Tongue (tissue), 2 donors: ENCODE data around the gene CRACR2A. TPM values are rescaled to one million over a fixed set of nuclear protein-coding genes. Genes with fewer than 3 reads are reported as not detected.

ENCODE experiments used
- DNase-seq: peaks from one replicate; pipeline ENCODE4 v3.0.0-alpha.2; 2015
- total RNA-seq: library from RNA; depleted of rRNA; stranded (reverse); fragments of >200 nt; gene quantifications from one replicate; pipeline ENCODE4 v1.2.3, GENCODE V29; 2014

Gene CRACR2A, protein sequence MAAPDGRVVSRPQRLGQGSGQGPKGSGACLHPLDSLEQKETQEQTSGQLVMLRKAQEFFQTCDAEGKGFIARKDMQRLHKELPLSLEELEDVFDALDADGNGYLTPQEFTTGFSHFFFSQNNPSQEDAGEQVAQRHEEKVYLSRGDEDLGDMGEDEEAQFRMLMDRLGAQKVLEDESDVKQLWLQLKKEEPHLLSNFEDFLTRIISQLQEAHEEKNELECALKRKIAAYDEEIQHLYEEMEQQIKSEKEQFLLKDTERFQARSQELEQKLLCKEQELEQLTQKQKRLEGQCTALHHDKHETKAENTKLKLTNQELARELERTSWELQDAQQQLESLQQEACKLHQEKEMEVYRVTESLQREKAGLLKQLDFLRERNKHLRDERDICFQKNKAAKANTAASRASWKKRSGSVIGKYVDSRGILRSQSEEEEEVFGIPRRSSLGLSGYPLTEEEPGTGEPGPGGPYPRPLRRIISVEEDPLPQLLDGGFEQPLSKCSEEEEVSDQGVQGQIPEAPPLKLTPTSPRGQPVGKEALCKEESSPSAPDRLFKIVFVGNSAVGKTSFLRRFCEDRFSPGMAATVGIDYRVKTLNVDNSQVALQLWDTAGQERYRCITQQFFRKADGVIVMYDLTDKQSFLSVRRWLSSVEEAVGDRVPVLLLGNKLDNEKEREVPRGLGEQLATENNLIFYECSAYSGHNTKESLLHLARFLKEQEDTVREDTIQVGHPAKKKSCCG
- 5.1 TPM for total RNA-seq

GRCh38 chr12:3752741-3753486 lies at the start of gene CRACR2A:
Gene CRACR2A (minus strand): TSS chr12:3753109. CDS start chr12:3696999, 56,110 bp downstream.
- peak; percentile 69 for DNase-seq

GRCh38 chr12:3797531-3798048 lies 44.7 kb upstream of the CRACR2A start:
- DNase-seq: no peak

- DNase-seq: peak; percentile 21
Observed at GRCh38 chr12:3795492-3796133, 42.7 kb upstream of the CRACR2A start.

DNA sequence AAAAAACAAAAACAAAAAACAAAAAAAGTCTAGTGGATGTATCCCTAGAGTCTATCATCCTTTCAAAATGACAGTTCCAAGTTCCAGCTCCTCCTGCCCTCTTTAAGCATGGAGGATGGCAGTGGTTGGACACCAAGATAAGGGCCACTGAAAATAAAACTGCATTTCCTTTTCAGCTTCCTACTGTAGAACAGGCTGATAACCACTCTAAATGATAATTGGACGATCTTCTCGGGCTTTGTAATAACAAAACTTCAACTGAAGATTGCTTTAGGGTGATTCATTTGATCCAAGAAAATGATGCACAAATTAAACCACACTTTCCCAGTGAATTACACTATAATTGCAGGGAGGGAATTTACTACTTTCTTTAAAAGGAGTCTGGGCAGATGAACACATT lies 42.2 kb upstream of the CRACR2A start:
- DNase-seq: no peak

GRCh38 chr12:3792623-3793288 lies 39.8 kb upstream of the CRACR2A start:
- no peak for DNase-seq

DNA sequence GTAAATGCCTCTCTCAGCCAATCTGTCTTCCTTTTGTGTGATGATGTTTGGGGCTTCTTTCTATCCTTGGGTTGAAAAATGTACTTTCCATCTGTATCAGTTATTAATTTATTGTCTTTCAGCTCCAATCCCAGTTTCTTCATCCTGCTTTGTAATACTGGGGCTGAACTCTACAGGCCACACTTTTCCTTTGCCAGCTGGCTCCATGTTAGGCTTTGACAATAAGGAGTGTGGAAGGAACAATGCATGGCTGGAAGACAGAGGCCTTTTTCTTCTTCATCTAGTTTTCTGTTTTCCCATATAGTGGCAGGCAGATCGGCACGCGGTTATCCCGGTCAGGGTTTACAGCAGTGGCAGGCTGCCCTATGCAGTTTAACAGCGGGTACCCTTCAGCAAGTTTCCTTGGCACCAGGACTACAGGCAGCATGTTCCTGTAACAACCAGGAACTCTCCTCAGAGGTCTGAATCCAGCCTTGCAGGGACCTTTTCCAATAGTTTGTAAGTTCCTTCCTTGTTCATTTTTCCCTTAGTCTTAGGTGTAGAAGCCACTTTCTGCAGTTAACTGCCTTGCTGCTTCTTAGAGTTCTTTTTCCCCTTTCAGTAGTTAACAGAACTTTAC lies 38.5 kb upstream of the CRACR2A start:
- no peak for DNase-seq

DNA sequence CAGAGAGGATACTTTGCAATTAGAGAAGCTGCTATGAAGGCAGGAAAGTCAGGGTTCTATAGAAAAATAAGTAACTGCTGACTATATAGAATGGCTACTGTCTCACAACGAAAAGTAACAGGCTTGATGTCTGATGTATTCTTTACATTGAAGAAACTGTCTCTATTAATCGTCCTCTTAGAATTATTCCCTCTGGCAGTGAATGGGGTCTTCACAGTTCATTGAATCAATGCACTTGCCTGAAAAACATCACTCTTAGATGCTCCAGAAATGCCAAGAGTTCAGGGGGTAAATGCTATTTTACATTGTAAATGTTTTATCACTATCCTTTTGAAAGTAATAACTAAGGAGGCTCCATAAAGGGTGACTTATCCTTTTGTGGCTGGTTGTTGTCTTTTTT lies 37.7 kb upstream of the CRACR2A start:
- no peak for DNase-seq

GRCh38 chr12:3789838-3790237 lies 36.9 kb upstream of the CRACR2A start:
- no peak for DNase-seq

DNA sequence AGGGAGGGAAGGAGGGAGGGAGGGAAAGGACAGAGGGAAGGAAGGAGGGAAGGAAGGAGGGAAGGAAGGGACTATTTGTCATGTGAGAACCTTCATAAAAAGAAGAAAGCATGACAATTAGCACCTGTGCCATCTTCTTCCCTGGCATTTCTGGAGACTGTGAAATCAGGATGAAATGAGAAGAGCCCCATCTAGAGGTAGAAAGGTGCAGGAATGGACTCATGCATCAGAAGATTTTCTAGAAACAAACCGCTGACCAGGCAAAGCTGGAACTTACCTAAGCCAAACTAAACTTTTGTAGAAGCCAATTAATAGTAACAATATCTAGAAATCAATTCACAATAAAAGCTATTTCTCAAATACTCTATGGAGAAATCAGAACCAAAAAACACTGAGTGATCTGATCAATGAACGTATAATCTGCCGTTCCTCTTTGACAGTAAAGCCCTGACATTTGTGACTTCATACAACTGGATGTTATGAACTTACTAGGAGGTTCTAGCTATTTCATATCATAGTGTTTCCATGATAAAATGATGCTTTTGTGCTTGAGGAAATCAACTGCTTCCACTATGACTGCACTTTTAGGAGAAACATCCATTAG lies 24.4 kb upstream of the CRACR2A start:
- DNase-seq: peak; percentile 53

GRCh38 chr12:3775385-3776035 lies 22.6 kb upstream of the CRACR2A start:
- no peak for DNase-seq

- no peak for DNase-seq
Observed at GRCh38 chr12:3772380-3772779, 19.5 kb upstream of the CRACR2A start.

- no peak for DNase-seq
Observed at GRCh38 chr12:3771853-3772252, 18.9 kb upstream of the CRACR2A start.

DNA sequence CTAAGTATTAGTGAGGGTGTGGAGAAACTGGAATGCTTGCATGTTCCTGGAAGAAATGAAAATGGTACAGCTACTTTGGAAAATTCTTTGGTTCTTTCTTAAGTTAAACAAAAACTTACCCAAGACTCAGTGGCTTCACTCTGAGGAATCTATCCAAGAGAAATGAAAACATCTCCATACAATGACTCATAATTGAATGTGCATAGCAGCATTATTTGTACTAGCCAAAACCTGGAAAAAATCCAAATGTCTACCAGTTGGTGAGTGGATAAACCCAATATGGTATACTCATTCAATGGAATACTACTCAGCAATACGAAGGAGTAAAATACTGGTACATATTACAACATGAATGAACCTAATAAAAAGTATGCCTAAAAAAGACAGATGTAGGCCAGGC lies 18.0 kb upstream of the CRACR2A start:
- no peak for DNase-seq

- no peak for DNase-seq
Observed at GRCh38 chr12:3768911-3769447, 16.1 kb upstream of the CRACR2A start.

DNA sequence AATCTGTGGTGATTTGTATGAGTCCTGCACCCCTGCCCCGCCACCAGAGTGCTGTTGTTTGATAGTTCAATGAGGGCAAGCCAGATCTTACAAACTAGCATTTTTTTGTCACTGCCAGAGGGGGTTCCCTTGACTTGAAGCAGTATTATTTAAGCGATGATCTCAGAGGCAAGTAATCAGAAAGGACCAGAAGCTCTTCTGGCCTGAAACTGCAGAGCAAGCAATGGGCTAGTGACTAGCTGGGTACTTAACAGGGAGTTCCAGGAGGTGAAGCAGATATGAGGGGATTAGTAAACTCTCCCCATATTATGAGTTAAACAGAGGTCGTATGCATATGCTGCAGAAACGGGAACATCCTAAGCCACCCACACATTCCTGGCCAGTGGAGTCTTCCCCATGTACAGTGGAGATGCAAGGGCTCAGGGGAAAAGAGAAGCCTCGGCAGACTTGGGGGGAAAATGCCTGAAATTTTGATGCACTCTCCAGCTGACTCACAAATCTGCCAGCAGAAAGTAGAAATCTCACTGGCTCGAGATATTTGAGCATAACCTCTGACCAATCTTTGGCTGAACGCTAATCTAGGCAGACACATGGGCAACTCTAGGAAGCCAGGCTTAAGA lies 8.3 kb upstream of the CRACR2A start:
- DNase-seq: no peak

DNA sequence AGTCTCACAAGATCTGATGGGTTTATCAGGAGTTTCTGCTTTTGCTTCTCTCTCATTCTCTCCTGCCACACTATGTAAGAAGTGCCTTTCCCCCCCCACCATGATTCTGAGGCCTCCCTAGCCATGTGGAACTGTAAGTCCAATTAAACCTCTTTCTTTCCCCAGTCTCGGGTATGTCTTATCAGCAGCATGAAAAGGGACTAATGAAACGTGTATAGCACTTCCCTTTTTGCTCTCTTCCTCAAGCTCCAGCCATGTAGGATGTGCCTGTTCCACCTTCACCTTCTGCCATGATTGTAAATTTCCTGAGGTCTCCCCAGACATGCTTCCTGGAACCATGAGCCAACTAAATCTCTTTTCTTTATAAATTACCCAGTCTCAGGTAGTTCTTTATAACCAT lies 7.0 kb upstream of the CRACR2A start:
- no peak for DNase-seq

DNA sequence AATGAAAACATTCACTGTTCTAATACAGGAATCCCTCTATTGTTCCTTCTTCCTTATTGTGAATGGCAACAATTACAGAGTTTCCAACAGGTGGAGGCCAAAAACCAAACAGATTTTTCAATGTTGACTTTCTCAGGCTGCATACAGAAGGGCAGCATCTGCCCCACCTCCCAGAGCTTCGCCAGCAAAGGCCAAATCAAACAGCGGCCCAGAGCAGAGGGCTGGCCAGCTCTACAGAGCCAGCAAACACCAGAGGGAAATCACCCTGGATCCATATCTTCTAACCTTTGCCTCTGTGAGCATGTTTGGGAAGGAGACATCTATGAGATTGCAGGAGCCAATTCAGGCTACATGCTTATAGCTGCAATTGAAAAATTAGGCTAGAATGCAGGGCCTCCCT lies 4.4 kb upstream of the CRACR2A start:
- DNase-seq: no peak

- peak; percentile 30 for DNase-seq
Observed at GRCh38 chr12:3755898-3756297, 3.0 kb upstream of the CRACR2A start.

DNA sequence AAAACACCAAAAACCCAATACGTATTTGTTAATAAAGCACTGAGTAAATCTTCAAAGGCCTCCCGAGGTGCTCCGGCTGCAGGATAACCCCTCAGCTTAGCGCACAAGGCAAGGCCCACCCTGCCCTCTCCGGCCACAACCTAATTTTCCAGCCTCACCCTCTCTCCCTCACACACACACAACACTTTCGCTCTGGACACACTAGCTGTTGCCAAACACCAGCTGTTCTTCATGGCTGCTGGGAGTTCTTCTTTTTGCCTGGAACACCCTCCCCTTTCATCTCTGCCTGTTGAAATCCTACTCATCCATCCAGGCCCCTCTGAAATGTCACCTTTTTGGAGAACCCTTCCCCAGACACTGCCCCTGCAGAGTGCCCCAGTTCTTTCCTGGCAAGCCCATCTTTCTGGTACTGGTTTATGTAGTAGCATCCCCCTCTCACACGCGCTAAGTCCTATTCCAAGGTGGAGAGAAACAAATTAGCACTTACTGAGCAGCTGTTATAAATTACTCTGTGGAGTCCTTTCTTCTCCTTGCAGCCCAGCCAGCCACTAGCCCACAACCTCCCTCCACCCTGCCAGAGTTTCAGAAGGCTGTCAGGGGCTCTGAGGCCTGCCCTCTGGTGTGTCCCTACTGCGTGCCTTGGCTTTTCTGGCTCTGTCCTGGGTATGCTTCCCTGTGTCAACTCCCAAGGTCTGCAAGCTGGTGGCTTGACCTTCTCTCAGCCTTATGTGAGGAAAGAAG lies 805 bp upstream of the CRACR2A start:
- DNase-seq: peak; percentile 83
